HepG2 (cell line): Measurements from ENCODE around the gene CRADD. TPM values are rescaled to one million over a fixed set of nuclear protein-coding genes. Genes with fewer than 3 reads are reported as not detected.

Experiments
- ATAC-seq: fragments of 200-7000 bp; cut with Tn5 transposase; 3 replicates; pipeline ENCODE4 v1.9.1; 2020; ENCODE audit warnings: mild to moderate bottlenecking, moderate library complexity
- BruUV-seq: library from RNA; stranded (reverse); fragments of 400-500 nt; replicated peaks from 2 replicates; lab custom pipeline; 2021; lab: Mats Ljungman, UMichigan
- CTCF ChIA-PET: fragments of 300-600 bp; formaldehyde crosslinking; extraction: SDS; loops from one replicate; lab custom pipeline; 2021; ENCODE audit warnings: low total read pairs, inconsistent platforms, low intra/inter-chr PET ratio; lab: Yijun Ruan, JAX
- POLR2A ChIA-PET: fragments of 350-600 bp; sonication (Branson Sonifier 250); formaldehyde crosslinking; loops from one replicate; lab custom pipeline; 2020; ENCODE audit warnings: antibody characterized with exemption, inconsistent platforms; lab: Yijun Ruan, JAX
- DNase-seq: peaks from one replicate; pipeline ENCODE4 v3.0.0-alpha.2; 2015; ENCODE audit warnings: low spot score
- FAIRE-seq: peaks from 3 replicates; lab custom pipeline; 2011; peaks lifted over from hg19 to GRCh38; lab: Jason Lieb, UNC
- H2AFZ ChIP-seq: one replicate; pipeline ENCODE4 v1.6.1; 2011; ENCODE audit warnings: low read length, inconsistent platforms
- H3K27ac ChIP-seq: fragments of 300-600 bp; 3 replicates; pipeline ENCODE4 v1.8.0; 2011; ENCODE audit warnings: mixed run types, mild to moderate bottlenecking, mixed read lengths, low read length, inconsistent platforms; ENCODE audit not compliant: insufficient read depth; ENCODE audit errors: extremely low read length
- H3K27me3 ChIP-seq, 2 experiments: fragments of 200-600 bp in 1 of 2; 2 replicates in 1 of 2; 3 replicates in 1 of 2; pipeline versions ENCODE4 v1.6.0 to v1.8.0; 2011; ENCODE audit warnings: low read length in 2 of 2, mild to moderate bottlenecking in 2 of 2, moderate library complexity in 2 of 2, inconsistent platforms in 1 of 2; ENCODE audit not compliant: insufficient read depth in 2 of 2, control insufficient read depth in 1 of 2
- H3K36me3 ChIP-seq, 2 experiments: fragments of 200-600 bp in 1 of 2; replicated peaks in 1 of 2; 2 replicates in 1 of 2; 3 replicates in 1 of 2; pipeline versions ENCODE4 v1.5.1 to v1.8.0; 2011; ENCODE audit warnings: low read length in 2 of 2, inconsistent platforms in 1 of 2; ENCODE audit not compliant: insufficient read depth in 2 of 2, control insufficient read depth in 1 of 2
- H3K4me1 ChIP-seq: 2 replicates; pipeline ENCODE4 v1.5.1; 2012; ENCODE audit warnings: low read length, inconsistent platforms; ENCODE audit not compliant: insufficient read depth
- H3K4me2 ChIP-seq: 2 replicates; pipeline ENCODE4 v1.6.0; 2011; ENCODE audit warnings: low read depth, low read length, inconsistent platforms
- H3K4me3 ChIP-seq, 3 experiments: fragments of 200-600 bp in 1 of 3; sonication (generic), shearing (Covaris generic) in 1 of 3; replicated peaks in 1 of 3; 2 replicates each; pipeline ENCODE4 v1.5.1; 2011 to 2016; ENCODE audit warnings: low read length in 3 of 3, inconsistent platforms in 2 of 3, low read depth in 2 of 3, mild to moderate bottlenecking in 2 of 3, control low read depth in 1 of 3, mixed read lengths in 1 of 3; ENCODE audit not compliant: insufficient read depth in 1 of 3
- H3K79me2 ChIP-seq: one replicate; pipeline ENCODE4 v1.6.1; 2011; ENCODE audit warnings: low read length, inconsistent platforms; ENCODE audit not compliant: insufficient read depth
- H3K9ac ChIP-seq: 2 replicates; pipeline ENCODE4 v1.6.0; 2011; ENCODE audit warnings: mild to moderate bottlenecking, low read depth, low read length, inconsistent platforms; ENCODE audit not compliant: insufficient read depth
- H3K9me3 ChIP-seq: 2 replicates; pipeline ENCODE4 v1.5.1; 2012; ENCODE audit warnings: mild to moderate bottlenecking, low read length
- H4K20me1 ChIP-seq: 2 replicates; pipeline ENCODE4 v1.6.0; 2011; ENCODE audit warnings: inconsistent platforms, mild to moderate bottlenecking, low read length, moderate library complexity; ENCODE audit not compliant: insufficient read depth
- KAT8 ChIP-seq: IDR thresholded peaks from 2 replicates; pipeline ENCODE4 v1.6.1; 2016; ENCODE audit warnings: missing genetic modification reagents, missing compliant biosample characterization
- POLR2G ChIP-seq: fragments of 200-400 bp; formaldehyde crosslinking; IDR thresholded peaks from 2 replicates; pipeline ENCODE4 v1.6.1; 2018; ENCODE audit warnings: mild to moderate bottlenecking, low read depth, low read length, moderate library complexity
- RBFOX2 ChIP-seq: fragments of 200-400 bp; formaldehyde crosslinking; IDR thresholded peaks from 2 replicates; pipeline ENCODE4 v1.6.1; 2017; ENCODE audit warnings: low read depth, mild to moderate bottlenecking, low read length
- SATB2 ChIP-seq: sonication (generic); formaldehyde crosslinking; IDR thresholded peaks from 2 replicates; pipeline ENCODE4 v1.5.0; 2020; ENCODE audit warnings: missing genetic modification reagents
- ZC3H13 ChIP-seq: sonication (generic); formaldehyde crosslinking; IDR thresholded peaks from 2 replicates; pipeline ENCODE4 v1.8.1; 2023; ENCODE audit warnings: mild to moderate bottlenecking, missing genetic modification reagents, moderate library complexity
- ZNF10 ChIP-seq: sonication (generic); formaldehyde crosslinking; IDR thresholded peaks from 2 replicates; pipeline ENCODE4 v1.4.0; 2020; ENCODE audit warnings: mild to moderate bottlenecking, low read depth, missing genetic modification reagents, borderline replicate concordance
- ZNF253 ChIP-seq: sonication (generic); formaldehyde crosslinking; IDR thresholded peaks from 2 replicates; pipeline ENCODE4 v1.8.0; 2022; ENCODE audit warnings: mild to moderate bottlenecking, missing genetic modification reagents, borderline replicate concordance
- ZNF644 ChIP-seq: IDR thresholded peaks from 2 replicates; pipeline ENCODE4 v1.6.1; 2016; ENCODE audit warnings: low read depth
- ZNF678 ChIP-seq: sonication (generic); formaldehyde crosslinking; IDR thresholded peaks from 2 replicates; pipeline ENCODE4 v1.4.0; 2020; ENCODE audit warnings: mild to moderate bottlenecking, missing genetic modification reagents
- ZNF747 ChIP-seq: sonication (generic); formaldehyde crosslinking; IDR thresholded peaks from 2 replicates; pipeline ENCODE4 v1.8.1; 2023; ENCODE audit warnings: missing genetic modification reagents, mild to moderate bottlenecking, borderline replicate concordance
- ZNF772 ChIP-seq: sonication (generic); formaldehyde crosslinking; IDR thresholded peaks from 2 replicates; pipeline ENCODE4 v1.5.0; 2020; ENCODE audit warnings: mild to moderate bottlenecking, missing genetic modification reagents
- ZNF839 ChIP-seq: sonication (generic); formaldehyde crosslinking; IDR thresholded peaks from 2 replicates; pipeline ENCODE4 v1.4.0; 2020; ENCODE audit warnings: missing genetic modification reagents, mild to moderate bottlenecking, borderline replicate concordance
- WGBS: methylation state at CpG from one replicate; pipeline ENCODE4 v1.1.6; 2017; ENCODE audit warnings: low lambda C conversion rate; 5-methylcytosine and 5-hydroxymethylcytosine counted together
- in situ Hi-C: cut with HindIII; loops from 2 replicates; pipeline ENCODE4 v1.10.0; 2017; ENCODE audit warnings: low pct_unique_long_range_greater_than_20kb; ENCODE audit not compliant: extremely low pct_ligation_motif_present
- intact Hi-C: fragments of 100-400 bp; cut with micrococcal nuclease; formaldehyde crosslinking; loops from one replicate; pipeline ENCODE4 v1.10.0; 2022; ENCODE audit not compliant: unreplicated experiment
- polyA plus RNA-seq, 8 experiments: library from polyadenylated mRNA; depleted of rRNA in 3 of 8; stranded (reverse) in 7 of 8; unstranded in 1 of 8; fragments of >200 nt; fragmentation: Illumina TruSeq in 4 of 8; extraction: Trizol in 4 of 8; gene quantifications; 2 replicates each; pipeline versions ENCODE4 v1.2.1 to v1.2.3, GENCODE V29; 2011 to 2016; ENCODE audit warnings: low read depth in 4 of 8, missing spikeins in 1 of 8, mixed read lengths in 1 of 8; ENCODE audit not compliant: insufficient read depth in 1 of 8
- total RNA-seq, 5 experiments: library from RNA; depleted of rRNA; stranded (reverse); fragments of >200 nt; fragmentation: Illumina TruSeq; extraction: Trizol; gene quantifications; 2 replicates each; pipeline ENCODE4 v1.2.3, GENCODE V29; 2016; ENCODE audit warnings: low read depth in 1 of 5
- TF ChIP-seq, protein P1 (sequence below): sonication (generic); formaldehyde crosslinking; IDR thresholded peaks from 2 replicates; pipeline ENCODE4 v1.8.0; 2022; ENCODE audit warnings: mild to moderate bottlenecking, missing genetic modification reagents; ENCODE audit not compliant: insufficient replicate concordance
- TF ChIP-seq, protein P2 (sequence below): sonication (generic); formaldehyde crosslinking; IDR thresholded peaks from 2 replicates; pipeline ENCODE4 v1.4.0; 2020; ENCODE audit warnings: mild to moderate bottlenecking, missing genetic modification reagents
- TF ChIP-seq, protein P3 (sequence below): sonication (generic); formaldehyde crosslinking; IDR thresholded peaks from 2 replicates; pipeline ENCODE4 v1.5.0; 2020; ENCODE audit warnings: mild to moderate bottlenecking, missing genetic modification reagents, moderate library complexity
- TF ChIP-seq, protein P4 (sequence below): sonication (generic); formaldehyde crosslinking; IDR thresholded peaks from 2 replicates; pipeline ENCODE4 v1.9.0; 2022; ENCODE audit warnings: low read depth, missing genetic modification reagents

The CRADD gene
- total and polyA plus RNA-seq, 2 of the 13 experiments (the other 11 are each of a cell fraction or from before 2014, with no cell fraction given), result 12.4 to 18.8 TPM

DNA sequence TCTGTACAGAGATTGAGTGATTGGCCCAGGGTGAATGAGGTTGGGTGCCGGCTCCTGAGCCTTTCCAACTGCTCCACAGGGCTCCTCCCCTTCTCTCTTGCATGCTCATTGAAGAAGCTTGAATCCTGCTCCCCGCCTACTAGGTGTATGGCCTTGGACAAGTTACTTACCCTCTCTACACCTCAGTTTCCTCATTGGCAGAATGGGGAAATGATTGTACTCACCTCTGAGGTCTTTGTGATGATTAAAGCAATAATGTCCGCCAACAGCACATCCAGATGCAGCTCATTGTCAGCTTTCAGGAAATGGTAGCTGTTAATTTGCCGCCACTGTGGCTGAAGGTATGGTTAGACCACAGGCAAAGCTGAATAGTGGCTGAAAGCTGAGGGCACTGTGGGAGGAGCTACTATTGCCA is 174.1 kb downstream of the CRADD start:
- Histone ChIP-seq H3K9ac (no peak overlapping the region), H3K27me3 (no peaks in the 10 kb centered on the region), H3K79me2 (no peaks in the 10 kb centered on the region), H3K4me3 (no peak overlapping the region), H3K27ac (no peak overlapping the region), H3K4me2 (no peak overlapping the region), H3K9me3 (no peaks in the 10 kb centered on the region), H3K36me3 (no peaks in the 10 kb centered on the region; a peak in 1 of 5 replicates), H4K20me1 (no peaks in the 10 kb centered on the region), H3K4me1 (no peaks in the 10 kb centered on the region), H2AFZ (no peak overlapping the region)
- DNase-seq (no peak), FAIRE-seq (no peak), ATAC-seq (no peak)
- in situ Hi-C loops (no loop called here), intact Hi-C loops (no loop called here)
- no TSS peak for BruUV-seq
- CTCF ChIA-PET, result no interaction called here
- no peak for TF ChIP-seq KAT8 (CRISPR knock-in tag)
- no peak for TF ChIP-seq ZNF839 (CRISPR knock-in tag)
- no peak for TF ChIP-seq ZNF10 (CRISPR knock-in tag)
- TF ChIP-seq, protein P1, sequence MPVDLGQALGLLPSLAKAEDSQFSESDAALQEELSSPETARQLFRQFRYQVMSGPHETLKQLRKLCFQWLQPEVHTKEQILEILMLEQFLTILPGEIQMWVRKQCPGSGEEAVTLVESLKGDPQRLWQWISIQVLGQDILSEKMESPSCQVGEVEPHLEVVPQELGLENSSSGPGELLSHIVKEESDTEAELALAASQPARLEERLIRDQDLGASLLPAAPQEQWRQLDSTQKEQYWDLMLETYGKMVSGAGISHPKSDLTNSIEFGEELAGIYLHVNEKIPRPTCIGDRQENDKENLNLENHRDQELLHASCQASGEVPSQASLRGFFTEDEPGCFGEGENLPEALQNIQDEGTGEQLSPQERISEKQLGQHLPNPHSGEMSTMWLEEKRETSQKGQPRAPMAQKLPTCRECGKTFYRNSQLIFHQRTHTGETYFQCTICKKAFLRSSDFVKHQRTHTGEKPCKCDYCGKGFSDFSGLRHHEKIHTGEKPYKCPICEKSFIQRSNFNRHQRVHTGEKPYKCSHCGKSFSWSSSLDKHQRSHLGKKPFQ (CRISPR knock-in tag), result no peak
- TF ChIP-seq, protein P2, sequence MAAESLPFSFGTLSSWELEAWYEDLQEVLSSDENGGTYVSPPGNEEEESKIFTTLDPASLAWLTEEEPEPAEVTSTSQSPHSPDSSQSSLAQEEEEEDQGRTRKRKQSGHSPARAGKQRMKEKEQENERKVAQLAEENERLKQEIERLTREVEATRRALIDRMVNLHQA (CRISPR knock-in tag), result no peak
- TF ChIP-seq, protein P3, sequence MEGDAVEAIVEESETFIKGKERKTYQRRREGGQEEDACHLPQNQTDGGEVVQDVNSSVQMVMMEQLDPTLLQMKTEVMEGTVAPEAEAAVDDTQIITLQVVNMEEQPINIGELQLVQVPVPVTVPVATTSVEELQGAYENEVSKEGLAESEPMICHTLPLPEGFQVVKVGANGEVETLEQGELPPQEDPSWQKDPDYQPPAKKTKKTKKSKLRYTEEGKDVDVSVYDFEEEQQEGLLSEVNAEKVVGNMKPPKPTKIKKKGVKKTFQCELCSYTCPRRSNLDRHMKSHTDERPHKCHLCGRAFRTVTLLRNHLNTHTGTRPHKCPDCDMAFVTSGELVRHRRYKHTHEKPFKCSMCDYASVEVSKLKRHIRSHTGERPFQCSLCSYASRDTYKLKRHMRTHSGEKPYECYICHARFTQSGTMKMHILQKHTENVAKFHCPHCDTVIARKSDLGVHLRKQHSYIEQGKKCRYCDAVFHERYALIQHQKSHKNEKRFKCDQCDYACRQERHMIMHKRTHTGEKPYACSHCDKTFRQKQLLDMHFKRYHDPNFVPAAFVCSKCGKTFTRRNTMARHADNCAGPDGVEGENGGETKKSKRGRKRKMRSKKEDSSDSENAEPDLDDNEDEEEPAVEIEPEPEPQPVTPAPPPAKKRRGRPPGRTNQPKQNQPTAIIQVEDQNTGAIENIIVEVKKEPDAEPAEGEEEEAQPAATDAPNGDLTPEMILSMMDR (CRISPR knock-in tag), result no peak
- TF ChIP-seq ZNF772, result no peak
- no peak for TF ChIP-seq ZNF747 (CRISPR knock-in tag)
- TF ChIP-seq SATB2, result no peak
- no peak for TF ChIP-seq ZNF253 (CRISPR knock-in tag)
- TF ChIP-seq POLR2G, result no peak
- TF ChIP-seq, protein P4, sequence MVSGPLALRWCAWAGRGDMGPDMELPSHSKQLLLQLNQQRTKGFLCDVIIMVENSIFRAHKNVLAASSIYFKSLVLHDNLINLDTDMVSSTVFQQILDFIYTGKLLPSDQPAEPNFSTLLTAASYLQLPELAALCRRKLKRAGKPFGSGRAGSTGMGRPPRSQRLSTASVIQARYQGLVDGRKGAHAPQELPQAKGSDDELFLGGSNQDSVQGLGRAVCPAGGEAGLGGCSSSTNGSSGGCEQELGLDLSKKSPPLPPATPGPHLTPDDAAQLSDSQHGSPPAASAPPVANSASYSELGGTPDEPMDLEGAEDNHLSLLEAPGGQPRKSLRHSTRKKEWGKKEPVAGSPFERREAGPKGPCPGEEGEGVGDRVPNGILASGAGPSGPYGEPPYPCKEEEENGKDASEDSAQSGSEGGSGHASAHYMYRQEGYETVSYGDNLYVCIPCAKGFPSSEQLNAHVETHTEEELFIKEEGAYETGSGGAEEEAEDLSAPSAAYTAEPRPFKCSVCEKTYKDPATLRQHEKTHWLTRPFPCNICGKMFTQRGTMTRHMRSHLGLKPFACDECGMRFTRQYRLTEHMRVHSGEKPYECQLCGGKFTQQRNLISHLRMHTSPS (CRISPR knock-in tag), result no peak
- TF ChIP-seq ZC3H13 (CRISPR knock-in tag), result no peak
- TF ChIP-seq RBFOX2, result no peak
- no peak for TF ChIP-seq ZNF644 (CRISPR knock-in tag)
- no peak for TF ChIP-seq ZNF678 (CRISPR knock-in tag)
- WGBS, result 93% methylated on average over 4 of the region's 4 CpGs
- POLR2A ChIA-PET, result no interaction called here
